K562 (cell line): ENCODE results near the gene SEMA3F. TPM values are rescaled to one million over a fixed set of nuclear protein-coding genes. Genes with fewer than 3 reads are reported as not detected.

ENCODE experiments used
- ATAC-seq: fragments of 200-7000 bp; cut with Tn5 transposase; 3 replicates; pipeline ENCODE4 v1.9.1; 2020; ENCODE audit warnings: moderate library complexity
- BruUV-seq: library from RNA; stranded (reverse); fragments of 400-500 nt; replicated peaks from 2 replicates; lab custom pipeline; 2021; lab: Mats Ljungman, UMichigan
- CTCF ChIA-PET: fragments of 300-600 bp; formaldehyde crosslinking; extraction: SDS; loops from one replicate; lab custom pipeline; 2021; ENCODE audit warnings: low intra/inter-chr PET ratio; lab: Yijun Ruan, JAX
- POLR2A ChIA-PET: fragments of 300-600, 350-650 bp; sonication (Branson Sonifier 250); formaldehyde crosslinking; extraction: SDS; loops from one replicate; lab custom pipeline; 2021; ENCODE audit warnings: antibody characterized with exemption, inconsistent platforms; lab: Yijun Ruan, JAX
- DNase-seq, 4 experiments: peaks; one replicate each; pipeline versions ENCODE4 v3.0.0 to v3.0.0-alpha.2; 2011 to 2018; ENCODE audit warnings: low spot score in 3 of 4, mixed read lengths in 3 of 4; ENCODE audit errors: extremely low read depth in 1 of 4
- FAIRE-seq: peaks from 2 replicates; lab custom pipeline; 2011; peaks lifted over from hg19 to GRCh38; lab: Jason Lieb, UNC
- H2AFZ ChIP-seq: 2 replicates; pipeline ENCODE4 v1.6.0; 2011; ENCODE audit warnings: low read depth, low read length, control low read depth, inconsistent platforms
- H3K27ac ChIP-seq: fragments of 200-600 bp; 3 replicates; pipeline ENCODE4 v1.8.0; 2011; ENCODE audit warnings: low read depth, mild to moderate bottlenecking, control low read depth, inconsistent platforms, low read length, moderate library complexity, mixed read lengths; ENCODE audit errors: extremely low read depth
- H3K27me3 ChIP-seq, 2 experiments: fragments of 300-600 bp in 1 of 2; 2 replicates in 1 of 2; 3 replicates in 1 of 2; pipeline versions ENCODE4 v1.6.0 to v1.8.0; 2011; ENCODE audit warnings: inconsistent platforms in 2 of 2, low read length in 2 of 2, mild to moderate bottlenecking in 1 of 2, mixed read lengths in 1 of 2, moderate library complexity in 1 of 2; ENCODE audit not compliant: control insufficient read depth in 2 of 2, insufficient read depth in 2 of 2
- H3K36me3 ChIP-seq: fragments of 300-600 bp; 3 replicates; pipeline ENCODE4 v1.8.0; 2011; ENCODE audit warnings: mild to moderate bottlenecking, low read length, inconsistent platforms; ENCODE audit not compliant: control insufficient read depth, insufficient read depth
- H3K4me1 ChIP-seq, 2 experiments: fragments of 200-600 bp in 1 of 2; replicated peaks in 1 of 2; 2 replicates in 1 of 2; 3 replicates in 1 of 2; pipeline versions ENCODE4 v1.5.1 to v1.8.0; 2011; ENCODE audit warnings: inconsistent platforms in 2 of 2, low read length in 2 of 2, mild to moderate bottlenecking in 1 of 2, mixed read lengths in 1 of 2, moderate library complexity in 1 of 2; ENCODE audit not compliant: control insufficient read depth in 2 of 2, insufficient read depth in 2 of 2
- H3K4me2 ChIP-seq: 2 replicates; pipeline ENCODE4 v1.6.1; 2011; ENCODE audit warnings: low read length, control low read depth, inconsistent platforms, mixed read lengths; ENCODE audit not compliant: insufficient read depth
- H3K4me3 ChIP-seq: fragments of 200-600 bp; sonication (generic), shearing (Covaris generic); 2 replicates; pipeline ENCODE4 v1.5.1; 2016; ENCODE audit warnings: control low read depth, inconsistent platforms
- H3K79me2 ChIP-seq: fragments of 200-600 bp; 3 replicates; pipeline ENCODE4 v1.8.0; 2011; ENCODE audit warnings: low read length, inconsistent platforms; ENCODE audit not compliant: control insufficient read depth, insufficient read depth
- H3K9ac ChIP-seq, 2 experiments: 2 replicates each; pipeline versions ENCODE4 v1.6.0 to v1.6.1; 2011; ENCODE audit warnings: low read depth in 2 of 2, low read length in 2 of 2, control low read depth in 1 of 2, inconsistent platforms in 1 of 2, mild to moderate bottlenecking in 1 of 2, mixed read lengths in 1 of 2; ENCODE audit not compliant: insufficient read depth in 1 of 2
- H3K9me1 ChIP-seq: one replicate; pipeline ENCODE4 v1.6.0; 2011; ENCODE audit warnings: inconsistent platforms, mild to moderate bottlenecking, low read length, moderate library complexity; ENCODE audit not compliant: control insufficient read depth, insufficient read depth
- H3K9me3 ChIP-seq: replicated peaks from 2 replicates; pipeline ENCODE4 v1.5.1; 2011; ENCODE audit warnings: low read depth, low read length, inconsistent platforms; ENCODE audit not compliant: control insufficient read depth, insufficient read depth
- H4K20me1 ChIP-seq: replicated peaks from 2 replicates; pipeline ENCODE4 v1.6.1; 2011; ENCODE audit warnings: low read length, inconsistent platforms, mixed read lengths; ENCODE audit not compliant: control insufficient read depth, insufficient read depth
- ELF2 ChIP-seq: fragments of 250-450 bp; sonication (Bioruptor Pico); IDR thresholded peaks from 2 replicates; pipeline ENCODE4 v1.5.0; 2021; ENCODE audit warnings: mild to moderate bottlenecking
- EWSR1 ChIP-seq: fragments of 450-650 bp; IDR thresholded peaks from 2 replicates; pipeline ENCODE4 v1.6.1; 2018; ENCODE audit warnings: borderline replicate concordance, mild to moderate bottlenecking, low read depth, moderate library complexity; ENCODE audit not compliant: partially characterized antibody
- HNRNPH1 ChIP-seq: fragments of 200-400 bp; formaldehyde crosslinking; optimal IDR thresholded peaks from 2 replicates; pipeline ENCODE3; 2017; ENCODE audit warnings: low read depth, mild to moderate bottlenecking, low read length, moderate library complexity
- HNRNPK ChIP-seq: fragments of 200-400 bp; formaldehyde crosslinking; IDR thresholded peaks from one replicate; pipeline ENCODE4 v1.6.1; 2018; ENCODE audit warnings: mild to moderate bottlenecking, low read depth, low read length; ENCODE audit not compliant: poor library complexity, severe bottlenecking
- TAF9B ChIP-seq: fragments of 450-650 bp; IDR thresholded peaks from 2 replicates; pipeline ENCODE4 v1.6.1; 2018; ENCODE audit warnings: mild to moderate bottlenecking; ENCODE audit not compliant: partially characterized antibody
- ZKSCAN3 ChIP-seq: fragments of 250-450 bp; sonication (Bioruptor Pico); IDR thresholded peaks from 2 replicates; pipeline ENCODE4 v1.4.0; 2020
- ZNF12 ChIP-seq: sonication (generic); formaldehyde crosslinking; IDR thresholded peaks from 2 replicates; pipeline ENCODE4 v1.4.0; 2020; ENCODE audit warnings: mild to moderate bottlenecking, missing genetic modification reagents
- ZNF197 ChIP-seq: fragments of 200-800 bp; sonication (Bioruptor generic); IDR thresholded peaks from 2 replicates; pipeline ENCODE4 v1.6.1; 2016; ENCODE audit warnings: low read depth, missing genetic modification characterization, missing compliant biosample characterization
- ZNF79 ChIP-seq: fragments of 250-450 bp; sonication (Bioruptor Pico); IDR thresholded peaks from 2 replicates; pipeline ENCODE4 v1.4.0; 2020; ENCODE audit warnings: low read depth, mild to moderate bottlenecking, moderate library complexity
- WGBS: fragments of 100-300 bp; shearing (Covaris generic); methylation state at CpG from one replicate; pipeline ENCODE4 v1.1.6; 2016; ENCODE audit warnings: low coverage, mixed read lengths; ENCODE audit not compliant: insufficient coverage; ENCODE audit errors: missing lambda C conversion rate; 5-methylcytosine and 5-hydroxymethylcytosine counted together
- in situ Hi-C: fragments of 300-500 bp; cut with MboI; formaldehyde crosslinking; loops from 4 replicates; pipeline ENCODE4 v1.15.0; 2018; ENCODE audit warnings: inconsistent platforms, mixed read lengths
- intact Hi-C: fragments of 100-400 bp; cut with micrococcal nuclease; formaldehyde crosslinking; loops from 2 replicates; pipeline ENCODE4 v1.14.2; 2022
- polyA plus RNA-seq, 8 experiments: library from polyadenylated mRNA; depleted of rRNA in 4 of 8; stranded (reverse) in 5 of 8; unstranded in 3 of 8; fragments of >200 nt; fragmentation: Nextera tagmentation in 2 of 8; fragmentation: Illumina TruSeq in 1 of 8; extraction: Ambion mirVana in 2 of 8; extraction: Trizol in 1 of 8; gene quantifications; 2 replicates each; pipeline versions ENCODE4 v1.2.1 to v1.2.3, GENCODE V29; 2011 to 2014; ENCODE audit warnings: inconsistent platforms in 1 of 8, missing spikeins in 1 of 8
- total RNA-seq, 7 experiments: library from RNA; depleted of rRNA in 6 of 7; stranded (reverse); fragments of >200 nt in 6 of 7; fragmentation: Illumina TruSeq in 2 of 7; extraction: Trizol in 2 of 7; gene quantifications; 2 replicates each; pipeline versions ENCODE4 v1.2.1 to v1.2.3, GENCODE V29; 2011 to 2021; ENCODE audit warnings: low replicate concordance in 1 of 7
- TF ChIP-seq, protein P1 (sequence below): fragments of 450-650 bp; conservative IDR thresholded peaks from 2 replicates; pipeline ENCODE4 v1.6.1; 2016; ENCODE audit warnings: missing genetic modification characterization, low read depth, mild to moderate bottlenecking, control low read depth, missing compliant biosample characterization
- TF ChIP-seq, protein P2 (sequence below): fragments of 250-450 bp; sonication (Bioruptor Pico); IDR thresholded peaks from 2 replicates; pipeline ENCODE4 v1.8.0; 2021; ENCODE audit warnings: moderate library complexity, mild to moderate bottlenecking, inconsistent platforms
- TF ChIP-seq, protein P3 (sequence below): fragments of 250-450 bp; sonication (Bioruptor Pico); IDR thresholded peaks from 2 replicates; pipeline ENCODE4 v1.5.0; 2021
- TF ChIP-seq, protein P4 (sequence below): sonication (generic); formaldehyde crosslinking; IDR thresholded peaks from 2 replicates; pipeline ENCODE4 v1.8.1; 2023; ENCODE audit warnings: mild to moderate bottlenecking, missing genetic modification reagents
- TF ChIP-seq, protein P5 (sequence below): sonication (generic); formaldehyde crosslinking; IDR thresholded peaks from 2 replicates; pipeline ENCODE4 v1.8.0; 2022; ENCODE audit warnings: mild to moderate bottlenecking, missing genetic modification reagents

SEMA3F gene
- total and polyA plus RNA-seq, 9 of the 15 experiments (the other 6 are each of a cell fraction or from before 2014, with no cell fraction given), result 0.58 to 3.0 (median 2.0) TPM; not detected in 2

DNA sequence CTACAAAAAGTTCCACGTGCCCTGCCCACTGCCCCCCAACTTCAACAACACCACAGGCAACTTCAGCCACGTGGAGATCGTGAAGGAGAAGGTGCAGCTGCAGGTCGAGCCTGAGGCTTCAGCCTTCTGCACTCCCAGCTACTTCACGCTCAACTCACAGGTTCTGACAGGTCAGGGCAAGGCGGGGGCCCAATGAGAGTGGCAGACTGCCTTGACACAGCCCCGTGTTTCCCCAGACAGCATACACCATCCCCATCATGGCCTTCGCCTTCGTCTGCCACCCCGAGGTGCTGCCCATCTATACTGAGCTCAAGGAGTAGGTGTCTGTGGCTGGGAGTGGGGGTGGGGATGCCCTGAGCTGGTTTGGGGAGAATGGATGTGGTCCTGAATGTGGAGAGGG, 62.6 kb downstream of the SEMA3F start:
- no peaks in the 10 kb centered on the region for H3K36me3 ChIP-seq
- H4K20me1 ChIP-seq, result no peaks in the 10 kb centered on the region
- in situ Hi-C loops, result no loop called here
- H3K27ac ChIP-seq, result no peak overlapping the region
- DNase-seq (no peak), FAIRE-seq (no peak), ATAC-seq (no peak)
- ChIA-PET POLR2A (interaction anchor here (1.1 kb wide), 1 partner anchor 14 kb away, joined by 4 read pairs; no protein-coding TSS in a partner anchor), CTCF (no interaction called here)
- no TSS peak for BruUV-seq
- H2AFZ ChIP-seq, result no peak overlapping the region
- peaks cover 3 to 37% of the 10 kb centered on the region in 2 experiments; a peak in 3 of 5 replicates for H3K27me3 ChIP-seq
- no peak overlapping the region for H3K4me3 ChIP-seq
- no peaks in the 10 kb centered on the region for H3K9me3 ChIP-seq
- no peak overlapping the region; a peak in 1 of 4 replicates for H3K9ac ChIP-seq
- no peaks in the 10 kb centered on the region for H3K9me1 ChIP-seq
- no peak overlapping the region for H3K4me2 ChIP-seq
- intact Hi-C loops, result no loop called here
- WGBS, result 1% methylated on average over 10 of the region's 10 CpGs
- no peaks in the 10 kb centered on the region for H3K79me2 ChIP-seq
- peaks cover 0 to 5% of the 10 kb centered on the region in 2 experiments; a peak in 2 of 5 replicates for H3K4me1 ChIP-seq
- no peak for TF ChIP-seq HNRNPK
- TF ChIP-seq ELF2 (CRISPR knock-in tag), result no peak
- TF ChIP-seq ZNF79 (CRISPR knock-in tag), result no peak
- TF ChIP-seq, protein P1, sequence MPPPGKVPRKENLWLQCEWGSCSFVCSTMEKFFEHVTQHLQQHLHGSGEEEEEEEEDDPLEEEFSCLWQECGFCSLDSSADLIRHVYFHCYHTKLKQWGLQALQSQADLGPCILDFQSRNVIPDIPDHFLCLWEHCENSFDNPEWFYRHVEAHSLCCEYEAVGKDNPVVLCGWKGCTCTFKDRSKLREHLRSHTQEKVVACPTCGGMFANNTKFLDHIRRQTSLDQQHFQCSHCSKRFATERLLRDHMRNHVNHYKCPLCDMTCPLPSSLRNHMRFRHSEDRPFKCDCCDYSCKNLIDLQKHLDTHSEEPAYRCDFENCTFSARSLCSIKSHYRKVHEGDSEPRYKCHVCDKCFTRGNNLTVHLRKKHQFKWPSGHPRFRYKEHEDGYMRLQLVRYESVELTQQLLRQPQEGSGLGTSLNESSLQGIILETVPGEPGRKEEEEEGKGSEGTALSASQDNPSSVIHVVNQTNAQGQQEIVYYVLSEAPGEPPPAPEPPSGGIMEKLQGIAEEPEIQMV, result no peak
- TF ChIP-seq TAF9B, result no peak
- TF ChIP-seq ZKSCAN3 (CRISPR knock-in tag), result no peak
- TF ChIP-seq, protein P2, sequence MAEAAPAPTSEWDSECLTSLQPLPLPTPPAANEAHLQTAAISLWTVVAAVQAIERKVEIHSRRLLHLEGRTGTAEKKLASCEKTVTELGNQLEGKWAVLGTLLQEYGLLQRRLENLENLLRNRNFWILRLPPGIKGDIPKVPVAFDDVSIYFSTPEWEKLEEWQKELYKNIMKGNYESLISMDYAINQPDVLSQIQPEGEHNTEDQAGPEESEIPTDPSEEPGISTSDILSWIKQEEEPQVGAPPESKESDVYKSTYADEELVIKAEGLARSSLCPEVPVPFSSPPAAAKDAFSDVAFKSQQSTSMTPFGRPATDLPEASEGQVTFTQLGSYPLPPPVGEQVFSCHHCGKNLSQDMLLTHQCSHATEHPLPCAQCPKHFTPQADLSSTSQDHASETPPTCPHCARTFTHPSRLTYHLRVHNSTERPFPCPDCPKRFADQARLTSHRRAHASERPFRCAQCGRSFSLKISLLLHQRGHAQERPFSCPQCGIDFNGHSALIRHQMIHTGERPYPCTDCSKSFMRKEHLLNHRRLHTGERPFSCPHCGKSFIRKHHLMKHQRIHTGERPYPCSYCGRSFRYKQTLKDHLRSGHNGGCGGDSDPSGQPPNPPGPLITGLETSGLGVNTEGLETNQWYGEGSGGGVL (CRISPR knock-in tag), result no peak
- TF ChIP-seq ZNF197 (CRISPR knock-in tag), result no peak
- TF ChIP-seq, protein P3, sequence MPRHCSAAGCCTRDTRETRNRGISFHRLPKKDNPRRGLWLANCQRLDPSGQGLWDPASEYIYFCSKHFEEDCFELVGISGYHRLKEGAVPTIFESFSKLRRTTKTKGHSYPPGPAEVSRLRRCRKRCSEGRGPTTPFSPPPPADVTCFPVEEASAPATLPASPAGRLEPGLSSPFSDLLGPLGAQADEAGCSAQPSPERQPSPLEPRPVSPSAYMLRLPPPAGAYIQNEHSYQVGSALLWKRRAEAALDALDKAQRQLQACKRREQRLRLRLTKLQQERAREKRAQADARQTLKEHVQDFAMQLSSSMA, result no peak
- TF ChIP-seq HNRNPH1, result no peak
- TF ChIP-seq ZNF12 (CRISPR knock-in tag), result no peak
- TF ChIP-seq, protein P4, sequence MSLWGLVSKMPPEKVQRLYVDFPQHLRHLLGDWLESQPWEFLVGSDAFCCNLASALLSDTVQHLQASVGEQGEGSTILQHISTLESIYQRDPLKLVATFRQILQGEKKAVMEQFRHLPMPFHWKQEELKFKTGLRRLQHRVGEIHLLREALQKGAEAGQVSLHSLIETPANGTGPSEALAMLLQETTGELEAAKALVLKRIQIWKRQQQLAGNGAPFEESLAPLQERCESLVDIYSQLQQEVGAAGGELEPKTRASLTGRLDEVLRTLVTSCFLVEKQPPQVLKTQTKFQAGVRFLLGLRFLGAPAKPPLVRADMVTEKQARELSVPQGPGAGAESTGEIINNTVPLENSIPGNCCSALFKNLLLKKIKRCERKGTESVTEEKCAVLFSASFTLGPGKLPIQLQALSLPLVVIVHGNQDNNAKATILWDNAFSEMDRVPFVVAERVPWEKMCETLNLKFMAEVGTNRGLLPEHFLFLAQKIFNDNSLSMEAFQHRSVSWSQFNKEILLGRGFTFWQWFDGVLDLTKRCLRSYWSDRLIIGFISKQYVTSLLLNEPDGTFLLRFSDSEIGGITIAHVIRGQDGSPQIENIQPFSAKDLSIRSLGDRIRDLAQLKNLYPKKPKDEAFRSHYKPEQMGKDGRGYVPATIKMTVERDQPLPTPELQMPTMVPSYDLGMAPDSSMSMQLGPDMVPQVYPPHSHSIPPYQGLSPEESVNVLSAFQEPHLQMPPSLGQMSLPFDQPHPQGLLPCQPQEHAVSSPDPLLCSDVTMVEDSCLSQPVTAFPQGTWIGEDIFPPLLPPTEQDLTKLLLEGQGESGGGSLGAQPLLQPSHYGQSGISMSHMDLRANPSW, result no peak
- TF ChIP-seq, protein P5, sequence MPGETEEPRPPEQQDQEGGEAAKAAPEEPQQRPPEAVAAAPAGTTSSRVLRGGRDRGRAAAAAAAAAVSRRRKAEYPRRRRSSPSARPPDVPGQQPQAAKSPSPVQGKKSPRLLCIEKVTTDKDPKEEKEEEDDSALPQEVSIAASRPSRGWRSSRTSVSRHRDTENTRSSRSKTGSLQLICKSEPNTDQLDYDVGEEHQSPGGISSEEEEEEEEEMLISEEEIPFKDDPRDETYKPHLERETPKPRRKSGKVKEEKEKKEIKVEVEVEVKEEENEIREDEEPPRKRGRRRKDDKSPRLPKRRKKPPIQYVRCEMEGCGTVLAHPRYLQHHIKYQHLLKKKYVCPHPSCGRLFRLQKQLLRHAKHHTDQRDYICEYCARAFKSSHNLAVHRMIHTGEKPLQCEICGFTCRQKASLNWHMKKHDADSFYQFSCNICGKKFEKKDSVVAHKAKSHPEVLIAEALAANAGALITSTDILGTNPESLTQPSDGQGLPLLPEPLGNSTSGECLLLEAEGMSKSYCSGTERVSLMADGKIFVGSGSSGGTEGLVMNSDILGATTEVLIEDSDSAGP (CRISPR knock-in tag), result no peak
- TF ChIP-seq EWSR1, result no peak
